ENCODE data around the gene NSFL1C.
A peak's percentile ranks its signal among the peaks of the same experiment; 100 is the strongest.
"Not testable (repeated sequence)": the region's sequence is repeated elsewhere in the genome, so short reads cannot be mapped to it uniquely, and the experiment has no call there.

Gene NSFL1C

GRCh38 chr20:1423625-1424106, 43.0 kb downstream of the NSFL1C start:
- DNase-seq (ENCODE audit: low read depth) = no peak

- no peak for DNase-seq (ENCODE audit: low read depth)
Measured at GRCh38 chr20:1423206-1423605, 43.4 kb downstream of the NSFL1C start.

DNA sequence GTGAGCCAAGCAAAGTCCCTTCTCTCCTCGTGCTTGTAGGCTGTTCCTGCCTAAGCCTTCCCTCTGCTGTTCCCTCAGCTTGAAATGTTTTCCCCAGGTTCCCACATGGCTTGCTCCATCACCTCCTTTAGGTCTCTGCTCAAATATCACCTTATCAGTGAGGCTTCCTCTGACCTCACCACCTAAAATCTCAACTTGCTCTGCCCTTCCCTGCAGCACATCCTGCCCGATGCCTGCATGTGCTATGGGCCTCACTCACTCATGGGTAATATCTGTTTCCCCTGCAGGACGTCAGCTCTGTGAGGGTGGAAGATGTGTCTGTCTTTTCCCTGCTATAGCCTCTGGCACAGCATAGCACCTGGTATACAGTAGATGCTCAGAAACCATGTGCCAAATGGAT, 43.9 kb downstream of the NSFL1C start:
- DNase-seq (ENCODE audit: low read depth) = no peak

DNA sequence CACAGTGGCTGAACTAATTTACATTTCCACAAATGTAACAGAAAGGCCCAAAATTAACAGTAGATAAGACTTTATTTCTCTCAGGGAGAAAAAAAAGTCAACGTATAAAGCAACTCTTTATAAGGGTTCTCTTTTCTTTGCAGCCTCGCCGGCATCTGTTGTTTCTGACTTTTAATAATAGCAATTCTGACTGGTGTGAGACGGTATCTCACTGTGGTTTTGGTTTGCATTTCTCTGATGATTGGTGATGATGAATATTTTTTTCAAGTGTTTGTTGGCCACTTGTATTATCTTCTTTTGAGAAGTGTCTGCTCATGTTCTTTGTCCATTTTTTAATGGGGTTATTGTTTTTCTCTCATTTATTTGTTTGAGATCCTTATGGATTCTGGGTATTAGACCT, 46.6 kb downstream of the NSFL1C start:
- DNase-seq (ENCODE audit: low read depth) = no peak

DNA sequence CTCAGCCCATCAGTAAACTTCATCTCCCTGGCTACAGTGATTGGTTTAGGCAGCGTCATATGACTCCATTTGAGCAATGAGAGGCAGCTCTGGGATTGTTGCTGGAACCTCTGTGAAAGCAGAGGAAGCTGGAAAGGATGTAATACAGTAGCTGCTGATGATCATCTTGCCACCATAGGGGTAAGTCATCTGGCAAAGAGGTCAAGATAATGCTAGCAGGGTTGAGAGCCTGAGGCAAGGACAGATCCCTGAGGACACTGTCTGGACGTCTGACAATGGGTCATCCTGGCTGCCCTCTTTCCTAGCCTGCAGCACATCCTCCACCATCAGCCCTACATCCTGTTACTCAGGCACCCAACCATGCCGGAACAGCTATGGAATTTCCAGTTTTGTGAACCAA, 48.3 kb downstream of the NSFL1C start:
- peak; percentile 57 for DNase-seq (ENCODE audit: low read depth)

GRCh38 chr20:1417790-1418189, 48.9 kb downstream of the NSFL1C start:
- DNase-seq (ENCODE audit: low read depth) = no peak

DNA sequence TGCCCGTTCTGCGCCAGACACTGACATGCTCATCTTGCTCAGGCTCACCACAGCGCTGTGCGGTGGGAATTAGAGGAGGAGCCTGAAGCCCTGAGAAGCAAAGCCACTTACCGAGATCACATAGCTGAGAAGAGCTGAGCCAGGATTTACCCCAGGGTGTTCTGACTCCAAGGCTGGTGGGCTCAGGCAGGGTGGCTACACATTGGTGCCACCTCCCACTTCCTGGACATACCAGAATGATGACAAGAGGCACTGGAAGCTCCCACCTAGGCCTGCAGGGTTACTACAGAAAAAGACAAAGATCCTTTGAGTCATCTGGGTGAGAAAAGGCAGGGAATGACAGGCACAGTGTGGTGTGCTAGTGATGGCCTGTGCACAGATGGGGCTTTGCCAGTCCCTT, 49.4 kb downstream of the NSFL1C start:
- DNase-seq (ENCODE audit: low read depth) = no peak

- peak; percentile 90 for DNase-seq (ENCODE audit: low read depth)
Measured at GRCh38 chr20:1415667-1416468, 50.8 kb downstream of the NSFL1C start.

DNA sequence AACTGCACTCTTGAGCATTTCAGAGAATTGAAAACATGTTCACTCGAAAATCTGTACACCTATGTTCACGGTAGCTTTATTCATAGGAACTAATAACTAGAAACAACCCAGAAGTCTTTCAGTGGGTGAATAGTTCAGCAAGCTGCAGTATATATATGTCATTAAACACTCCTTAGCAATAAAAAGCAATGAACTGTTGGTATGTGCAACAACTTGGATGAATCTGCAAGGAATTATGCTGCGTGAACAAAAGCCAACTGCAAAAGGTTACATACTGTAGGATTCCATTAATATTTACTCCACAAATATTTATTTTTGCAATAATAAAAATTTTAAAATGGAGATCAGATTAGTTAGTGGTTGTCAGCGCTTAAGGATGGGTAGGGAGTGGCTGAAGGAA, 51.7 kb downstream of the NSFL1C start:
- no peak for DNase-seq (ENCODE audit: low read depth)

GRCh38 chr20:1405801-1406200, 60.8 kb downstream of the NSFL1C start:
- DNase-seq (ENCODE audit: low read depth) = no peak

DNA sequence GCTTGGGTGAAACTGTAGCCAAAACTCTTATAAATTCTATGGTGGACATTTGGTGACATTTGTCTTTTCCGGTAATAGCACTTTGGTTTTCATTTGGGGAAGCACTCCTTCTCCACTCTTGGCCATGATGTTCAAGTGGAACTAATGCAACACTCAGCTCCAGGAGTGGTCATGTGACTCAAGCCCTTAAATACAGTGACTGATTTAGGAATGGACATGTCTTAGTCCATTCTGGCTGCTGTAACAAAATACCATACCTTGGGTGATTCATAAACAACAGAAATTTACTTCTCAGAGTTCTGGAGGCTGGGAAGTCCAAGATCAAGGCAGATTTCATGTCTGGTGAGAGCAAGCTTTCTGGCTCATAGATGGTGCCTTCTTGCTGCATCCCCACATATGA, 63.0 kb downstream of the NSFL1C start:
- DNase-seq (ENCODE audit: low read depth) = no peak

DNA sequence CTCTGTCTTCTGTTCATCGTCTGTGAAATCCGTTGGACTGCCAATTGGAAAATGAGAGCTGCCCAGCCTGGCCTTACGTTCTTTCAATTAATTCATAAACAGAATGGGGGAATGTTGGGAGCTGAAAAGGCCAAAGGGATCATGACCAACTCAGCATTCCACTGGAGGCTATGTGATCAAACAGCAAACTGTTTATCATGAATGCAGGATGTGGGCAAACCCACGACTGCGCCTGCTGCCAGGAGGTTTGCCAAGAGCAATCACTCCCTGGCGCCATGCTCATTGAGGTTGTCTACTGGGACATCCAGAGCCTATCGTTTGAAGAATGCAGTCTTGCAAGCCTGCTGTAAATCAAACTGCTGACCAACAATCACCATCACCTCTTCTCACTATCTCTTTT, 64.5 kb downstream of the NSFL1C start:
- DNase-seq (ENCODE audit: low read depth) = no peak

GRCh38 chr20:1401451-1401907, 65.2 kb downstream of the NSFL1C start:
- no peak for DNase-seq (ENCODE audit: low read depth)

GRCh38 chr20:1399678-1400366, 66.8 kb downstream of the NSFL1C start:
- not testable (repeated sequence) for DNase-seq (ENCODE audit: low read depth)

DNA sequence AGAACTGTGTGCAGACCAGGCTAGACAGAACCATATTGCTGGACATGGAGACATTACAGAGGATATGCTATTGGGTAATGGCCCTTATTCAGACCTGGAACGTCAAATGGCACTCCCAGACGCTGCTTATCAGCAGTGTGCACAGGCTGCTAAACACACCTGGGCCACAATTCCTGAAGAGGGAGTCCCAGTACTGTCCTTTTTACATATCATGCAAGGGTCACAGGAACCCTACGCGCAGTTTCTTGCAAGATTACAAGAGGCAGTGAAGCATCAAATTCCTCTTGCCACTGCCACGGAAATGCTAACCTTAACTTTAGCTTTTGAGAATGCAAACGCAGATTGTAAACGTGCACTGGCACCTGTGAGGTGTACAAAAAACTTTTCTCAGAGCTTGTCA, 68.5 kb downstream of the NSFL1C start:
- not testable (repeated sequence) for DNase-seq (ENCODE audit: low read depth)

GRCh38 chr20:1397710-1398109, 68.9 kb downstream of the NSFL1C start:
- DNase-seq (ENCODE audit: low read depth) = no peak

- no peak for DNase-seq (ENCODE audit: low read depth)
Measured at GRCh38 chr20:1396702-1397101, 69.9 kb downstream of the NSFL1C start.

DNA sequence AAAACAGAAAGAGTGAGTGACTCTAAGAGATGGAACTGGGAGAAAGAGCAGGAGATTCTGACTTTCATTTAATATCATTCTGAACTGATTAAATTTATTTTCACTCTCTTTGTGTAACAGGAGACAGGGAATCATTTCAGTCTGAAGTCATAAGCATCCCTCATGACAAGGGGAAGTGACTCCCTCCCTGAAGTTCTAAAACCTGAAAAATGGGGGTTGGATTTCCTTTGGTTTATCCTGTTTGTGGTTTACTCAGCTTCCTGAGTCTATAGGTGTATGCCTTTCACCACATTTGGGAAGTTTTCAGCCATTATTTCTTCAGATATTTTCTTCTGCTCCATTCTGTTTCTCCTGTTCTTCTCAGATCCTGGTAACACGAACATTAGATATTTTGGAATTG, 70.4 kb downstream of the NSFL1C start:
- no peak for DNase-seq (ENCODE audit: low read depth)

DNA sequence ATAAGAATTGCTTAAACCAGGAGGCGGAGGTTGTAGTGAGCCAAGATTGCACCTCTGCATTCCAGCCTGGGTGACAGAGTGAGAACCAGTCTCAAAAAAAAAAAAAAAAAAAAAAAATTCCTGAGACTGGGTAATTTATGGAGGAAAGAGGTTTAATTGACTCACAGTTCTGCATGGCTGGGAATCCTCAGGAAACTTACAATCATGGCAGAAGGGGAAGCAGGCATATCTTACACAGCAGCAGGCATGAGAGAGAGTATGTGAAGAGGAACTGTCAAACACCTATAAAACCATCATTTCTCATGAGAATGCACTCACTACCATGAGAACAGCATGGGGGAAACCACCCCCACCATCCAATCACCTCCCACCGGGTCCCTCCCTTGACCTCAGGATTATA, 72.0 kb downstream of the NSFL1C start:
- no peak for DNase-seq (ENCODE audit: low read depth)

DNA sequence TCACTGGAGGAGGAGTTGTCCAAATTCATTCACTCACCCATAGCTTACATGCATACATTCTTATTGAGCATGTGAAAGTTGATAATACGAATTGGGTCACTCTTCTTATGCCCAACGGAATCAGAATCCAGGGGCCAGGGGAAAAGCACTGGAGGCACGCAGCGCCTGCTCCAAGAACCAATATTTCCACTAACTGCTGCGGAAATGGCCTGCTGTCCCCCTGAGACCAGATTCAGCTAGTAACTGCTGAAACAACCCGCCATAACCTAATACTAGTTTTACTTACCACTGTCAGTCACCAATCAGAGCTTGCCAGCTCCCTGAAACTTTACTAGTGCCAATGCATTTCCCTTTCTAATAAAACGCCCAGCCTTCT, 73.2 kb downstream of the NSFL1C start:
- no peak for DNase-seq (ENCODE audit: low read depth)

- peak; percentile 82 for DNase-seq (ENCODE audit: low read depth)
Measured at GRCh38 chr20:1392693-1393506, 73.7 kb downstream of the NSFL1C start, which contains the start of gene FKBP1A. TSS of gene FKBP1A (minus strand) at chr20:1393054. CDS start at chr20:1392998, 56 bp downstream.

DNA sequence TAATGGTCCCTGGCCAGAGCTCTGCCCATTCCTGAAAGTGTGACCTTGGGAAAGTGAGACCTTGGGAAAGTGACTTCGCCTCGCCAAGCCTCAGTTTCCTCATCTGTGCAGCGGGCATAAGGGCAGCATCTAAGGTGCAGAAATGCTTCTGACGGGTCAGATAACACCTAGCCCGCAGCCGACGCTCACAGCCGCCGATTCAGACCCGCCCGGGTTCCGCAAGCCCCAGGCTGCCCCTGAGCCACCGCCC, 74.3 kb downstream of the NSFL1C start:
- no peak for DNase-seq (ENCODE audit: low read depth)
